ENCODE measurements around the gene PHYHD1. TPM values are rescaled to one million over a fixed set of nuclear protein-coding genes. Genes with fewer than 3 reads are reported as not detected.

The PHYHD1 gene
- total RNA-seq, 2 experiments from 2014 or later: 83.5 to 150 TPM

DNA sequence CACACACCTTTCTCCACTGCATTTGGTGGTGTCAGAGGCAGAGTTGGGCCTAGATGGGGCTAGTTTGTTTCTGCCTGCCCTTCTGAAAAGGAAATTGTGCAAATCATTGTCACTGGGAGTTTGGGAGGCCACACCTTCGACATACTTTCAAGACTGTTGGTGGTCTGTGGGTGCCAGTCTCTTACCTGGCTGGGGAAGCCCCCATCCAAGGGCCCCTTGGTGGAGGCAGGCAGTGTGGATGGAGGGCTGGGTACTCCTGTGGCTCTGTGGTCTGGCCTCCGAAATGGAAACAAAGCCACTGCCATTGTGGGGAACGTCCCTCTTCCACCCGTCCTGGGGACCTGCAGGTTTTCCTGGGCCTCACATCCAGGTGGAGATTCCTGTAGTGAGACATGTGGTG, 10.9 kb upstream of the PHYHD1 start:
- H3K79me2 ChIP-seq (ENCODE audit: insufficient read depth, low read depth, low read length): no peaks in the 10 kb centered on the region

DNA sequence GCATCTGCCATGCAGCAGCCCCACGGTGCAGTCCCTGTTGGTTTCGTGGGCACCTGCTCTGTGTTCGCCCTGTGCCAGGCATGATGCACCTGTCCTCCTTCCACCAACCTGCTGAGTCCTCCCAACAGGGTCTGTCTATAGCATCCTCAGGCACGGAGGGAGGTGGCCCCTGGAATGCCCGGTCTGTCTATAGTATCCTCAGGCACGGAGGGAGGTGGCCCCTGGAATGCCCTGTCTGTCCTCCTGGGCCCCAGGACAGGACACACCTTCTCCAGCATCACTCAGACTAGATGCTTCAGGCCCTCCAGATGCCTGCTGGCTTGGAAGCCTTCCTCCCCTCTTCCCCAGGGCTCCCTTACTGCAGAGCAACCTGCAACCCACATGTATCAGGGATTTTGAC, 9.9 kb upstream of the PHYHD1 start:
- Histone ChIP-seq H3K4me2 (ENCODE audit: low read length) (no peak overlapping the region), H3K4me3 (ENCODE audit: low read depth, low read length, poor library complexity, severe bottlenecking) (no peak overlapping the region), H4K20me1 (ENCODE audit: insufficient read depth, low read length) (no peaks in the 10 kb centered on the region), H3K9me2 (ENCODE audit: insufficient read depth, low read length) (no peaks in the 10 kb centered on the region), H2AFZ (ENCODE audit: low read length) (no peak overlapping the region), H3K27ac (ENCODE audit: low read depth, low read length, poor library complexity, severe bottlenecking) (no peak overlapping the region), H3K79me2 (ENCODE audit: insufficient read depth, low read depth, low read length) (no peaks in the 10 kb centered on the region), H3K4me1 (ENCODE audit: insufficient read depth, low read length, poor library complexity, severe bottlenecking) (no peaks in the 10 kb centered on the region), H3K9me3 (ENCODE audit: low read length) (no peaks in the 10 kb centered on the region), H3K36me3 (ENCODE audit: insufficient read depth, low read length) (peaks cover 72% of the 10 kb centered on the region)
- no peak for DNase-seq (ENCODE audit: low spot score)
- CTCF ChIA-PET (ENCODE audit: unreplicated experiment): no interaction called here
- TF ChIP-seq, protein P1, sequence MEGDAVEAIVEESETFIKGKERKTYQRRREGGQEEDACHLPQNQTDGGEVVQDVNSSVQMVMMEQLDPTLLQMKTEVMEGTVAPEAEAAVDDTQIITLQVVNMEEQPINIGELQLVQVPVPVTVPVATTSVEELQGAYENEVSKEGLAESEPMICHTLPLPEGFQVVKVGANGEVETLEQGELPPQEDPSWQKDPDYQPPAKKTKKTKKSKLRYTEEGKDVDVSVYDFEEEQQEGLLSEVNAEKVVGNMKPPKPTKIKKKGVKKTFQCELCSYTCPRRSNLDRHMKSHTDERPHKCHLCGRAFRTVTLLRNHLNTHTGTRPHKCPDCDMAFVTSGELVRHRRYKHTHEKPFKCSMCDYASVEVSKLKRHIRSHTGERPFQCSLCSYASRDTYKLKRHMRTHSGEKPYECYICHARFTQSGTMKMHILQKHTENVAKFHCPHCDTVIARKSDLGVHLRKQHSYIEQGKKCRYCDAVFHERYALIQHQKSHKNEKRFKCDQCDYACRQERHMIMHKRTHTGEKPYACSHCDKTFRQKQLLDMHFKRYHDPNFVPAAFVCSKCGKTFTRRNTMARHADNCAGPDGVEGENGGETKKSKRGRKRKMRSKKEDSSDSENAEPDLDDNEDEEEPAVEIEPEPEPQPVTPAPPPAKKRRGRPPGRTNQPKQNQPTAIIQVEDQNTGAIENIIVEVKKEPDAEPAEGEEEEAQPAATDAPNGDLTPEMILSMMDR (conservative IDR thresholded peaks at IDR 0.05; ENCODE audit: low read length): no peak
- no peak for TF ChIP-seq EZH2phosphoT487 (IDR thresholded peaks at IDR 0.05; ENCODE audit: borderline replicate concordance, low read depth, low read length)
- intact Hi-C loops (cut with micrococcal nuclease; ENCODE audit: unreplicated experiment): no loop called here
- BruUV-seq (replicated peaks): no TSS peak
- POLR2A ChIA-PET: no interaction called here

More for the DNA sequence above, 10.9 kb upstream of the PHYHD1 start:
- Histone ChIP-seq H3K36me3 (ENCODE audit: insufficient read depth, low read length) (peaks cover 65% of the 10 kb centered on the region), H3K9me2 (ENCODE audit: insufficient read depth, low read length) (no peaks in the 10 kb centered on the region), H3K4me3 (ENCODE audit: low read depth, low read length, poor library complexity, severe bottlenecking) (no peak overlapping the region), H3K4me1 (ENCODE audit: insufficient read depth, low read length, poor library complexity, severe bottlenecking) (no peaks in the 10 kb centered on the region), H3K27ac (ENCODE audit: low read depth, low read length, poor library complexity, severe bottlenecking) (no peak overlapping the region), H4K20me1 (ENCODE audit: insufficient read depth, low read length) (no peaks in the 10 kb centered on the region), H3K9me3 (ENCODE audit: low read length) (no peaks in the 10 kb centered on the region), H3K4me2 (ENCODE audit: low read length) (no peak overlapping the region), H2AFZ (ENCODE audit: low read length) (no peak overlapping the region)
- TF ChIP-seq, protein P1 (conservative IDR thresholded peaks at IDR 0.05; ENCODE audit: low read length): no peak
- TF ChIP-seq EZH2phosphoT487 (IDR thresholded peaks at IDR 0.05; ENCODE audit: borderline replicate concordance, low read depth, low read length): no peak
- intact Hi-C loops (cut with micrococcal nuclease; ENCODE audit: unreplicated experiment): no loop called here
- no peak for DNase-seq (ENCODE audit: low spot score)
- BruUV-seq (replicated peaks): no TSS peak
- ChIA-PET CTCF (ENCODE audit: unreplicated experiment) (no interaction called here), POLR2A (no interaction called here)

DNA sequence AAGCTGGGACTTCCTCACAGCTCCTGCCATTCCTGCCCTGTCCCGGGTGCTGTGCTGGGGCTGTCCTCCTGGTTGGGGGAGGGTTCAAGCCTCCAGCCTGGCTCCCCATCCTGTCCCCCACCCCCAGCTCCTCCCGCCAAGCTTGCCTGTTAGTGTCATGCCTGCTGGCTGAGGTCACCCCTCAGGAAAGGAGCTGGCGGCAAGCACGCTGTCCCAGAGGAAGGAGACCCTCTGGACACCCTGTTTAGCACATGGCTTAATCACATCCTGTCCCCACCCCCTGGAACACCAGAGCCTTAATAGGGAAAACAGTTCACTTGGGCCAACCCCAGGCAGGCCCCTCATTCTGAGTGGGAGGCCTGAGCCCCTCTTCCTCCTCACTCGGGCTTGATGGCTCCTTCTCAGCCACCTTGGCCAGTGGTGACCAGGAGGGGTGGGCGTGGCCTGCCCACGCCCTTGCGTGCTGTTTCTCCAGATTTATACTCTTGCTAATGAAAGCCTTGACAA, 9.2 kb upstream of the PHYHD1 start:
- intact Hi-C loops (cut with micrococcal nuclease; ENCODE audit: unreplicated experiment): no loop called here
- ChIA-PET CTCF (ENCODE audit: unreplicated experiment) (no interaction called here), POLR2A (no interaction called here)
- H2AFZ ChIP-seq (ENCODE audit: low read length): no peak overlapping the region
- H3K4me3 ChIP-seq (ENCODE audit: low read depth, low read length, poor library complexity, severe bottlenecking): no peak overlapping the region
- no peaks in the 10 kb centered on the region for H3K9me2 ChIP-seq (ENCODE audit: insufficient read depth, low read length)
- peaks cover 77% of the 10 kb centered on the region for H3K36me3 ChIP-seq (ENCODE audit: insufficient read depth, low read length)
- H3K9me3 ChIP-seq (ENCODE audit: low read length): no peaks in the 10 kb centered on the region
- no peaks in the 10 kb centered on the region for H3K4me1 ChIP-seq (ENCODE audit: insufficient read depth, low read length, poor library complexity, severe bottlenecking)
- H3K79me2 ChIP-seq (ENCODE audit: insufficient read depth, low read depth, low read length): no peaks in the 10 kb centered on the region
- H4K20me1 ChIP-seq (ENCODE audit: insufficient read depth, low read length): no peaks in the 10 kb centered on the region
- no peak for TF ChIP-seq EZH2phosphoT487 (IDR thresholded peaks at IDR 0.05; ENCODE audit: borderline replicate concordance, low read depth, low read length)
- TF ChIP-seq, protein P1 (conservative IDR thresholded peaks at IDR 0.05; ENCODE audit: low read length): no peak
- no peak overlapping the region for H3K27ac ChIP-seq (ENCODE audit: low read depth, low read length, poor library complexity, severe bottlenecking)
- no peak for DNase-seq (ENCODE audit: low spot score)
- no TSS peak for BruUV-seq (replicated peaks)
- no peak overlapping the region for H3K4me2 ChIP-seq (ENCODE audit: low read length)
